A673 (cell line): ENCODE data around the gene STIMATE.

Experiments used
- CTCF ChIP-seq: fragments of 300-800, 200-600 bp; sonication (generic); conservative IDR thresholded peaks from 2 replicates; pipeline ENCODE4 v1.5.1; 2017; ENCODE audit warnings: low read depth, mild to moderate bottlenecking, antibody characterized with exemption, low read length, moderate library complexity, mixed read lengths
- EZH2 ChIP-seq: fragments of 200-600 bp; sonication (generic); IDR thresholded peaks from 2 replicates; pipeline ENCODE4 v1.6.1; 2017; ENCODE audit warnings: borderline replicate concordance, low read depth, mild to moderate bottlenecking, mixed read lengths, antibody characterized with exemption, low read length; ENCODE audit not compliant: poor library complexity, severe bottlenecking

GRCh38 chr3:52810923-52811322, 86.4 kb downstream of the STIMATE start:
- TF ChIP-seq CTCF (no peak), EZH2 (no peak)
